GM12878 (cell line): ENCODE data around the gene TMEM212. TPM values are rescaled to one million over a fixed set of nuclear protein-coding genes. Genes with fewer than 3 reads are reported as not detected.

Experiments
- ATAC-seq: fragments of 200-7000 bp; cut with Tn5 transposase; 3 replicates; pipeline ENCODE4 v1.9.1; 2020; ENCODE audit warnings: mild to moderate bottlenecking, moderate library complexity
- Bru-seq: library from RNA; stranded (reverse); fragments of 400-500 nt; gene quantifications from one replicate; lab custom pipeline; 2021; lab: Mats Ljungman, UMichigan
- BruChase-seq, 2 experiments: library from RNA; stranded (reverse); fragments of 400-500 nt; gene quantifications; one replicate each; lab custom pipeline; 2021; lab: Mats Ljungman, UMichigan
- BruUV-seq: library from RNA; stranded (reverse); fragments of 400-500 nt; replicated peaks from 2 replicates; lab custom pipeline; 2021; lab: Mats Ljungman, UMichigan
- CTCF ChIA-PET: fragments of 300-600 bp; sonication (Branson Sonifier 250); formaldehyde crosslinking; extraction: SDS; loops from one replicate; lab custom pipeline; 2021; ENCODE audit warnings: inconsistent platforms; lab: Yijun Ruan, JAX
- POLR2A ChIA-PET: fragments of 350-600 bp; formaldehyde crosslinking; extraction: SDS; loops from one replicate; lab custom pipeline; 2021; ENCODE audit warnings: inconsistent platforms; lab: Charles Lee
- RAD21 ChIA-PET: fragments of 300-600 bp; sonication (Branson Sonifier 250); formaldehyde crosslinking; loops from one replicate; lab custom pipeline; 2023; ENCODE audit warnings: antibody characterized with exemption; ENCODE audit not compliant: unreplicated experiment; lab: Charles Lee
- SMC1A ChIA-PET: fragments of 300-600 bp; sonication (Branson Sonifier 250); formaldehyde crosslinking; loops from one replicate; lab custom pipeline; 2023; ENCODE audit not compliant: unreplicated experiment, uncharacterized antibody; lab: Charles Lee
- DNase-seq: peaks from one replicate; pipeline ENCODE4 v3.0.0-alpha.2; 2011; ENCODE audit warnings: low read depth, low spot score
- FAIRE-seq: peaks from 3 replicates; lab custom pipeline; 2011; peaks lifted over from hg19 to GRCh38; lab: Jason Lieb, UNC
- H2AFZ ChIP-seq: 2 replicates; pipeline ENCODE4 v1.6.0; 2011; ENCODE audit warnings: low read depth, low read length, control low read depth; ENCODE audit not compliant: control insufficient read depth
- H3K27ac ChIP-seq: 2 replicates; pipeline ENCODE4 v1.5.1; 2011; ENCODE audit warnings: control low read depth; ENCODE audit not compliant: control insufficient read depth, insufficient read depth
- H3K27me3 ChIP-seq, 2 experiments: replicated peaks in 1 of 2; 2 replicates each; pipeline versions ENCODE4 v1.6.0 to v1.6.1; 2011; ENCODE audit warnings: low read length in 1 of 2; ENCODE audit not compliant: control insufficient read depth in 2 of 2, insufficient read depth in 2 of 2
- H3K36me3 ChIP-seq, 2 experiments: 2 replicates each; pipeline ENCODE4 v1.5.1; 2011; ENCODE audit warnings: low read length in 1 of 2; ENCODE audit not compliant: control insufficient read depth in 2 of 2, insufficient read depth in 2 of 2
- H3K4me1 ChIP-seq: 2 replicates; pipeline ENCODE4 v1.6.1; 2011; ENCODE audit warnings: mild to moderate bottlenecking, low read length, moderate library complexity, mixed read lengths; ENCODE audit not compliant: control insufficient read depth, insufficient read depth
- H3K4me2 ChIP-seq: 2 replicates; pipeline ENCODE4 v1.6.0; 2011; ENCODE audit warnings: control low read depth; ENCODE audit not compliant: control insufficient read depth, insufficient read depth
- H3K4me3 ChIP-seq: fragments of 200-600 bp; sonication (generic); 2 replicates; pipeline ENCODE4 v1.5.1; 2016
- H3K79me2 ChIP-seq: 2 replicates; pipeline ENCODE4 v1.6.0; 2011; ENCODE audit warnings: low read length; ENCODE audit not compliant: control insufficient read depth, insufficient read depth
- H3K9ac ChIP-seq: 2 replicates; pipeline ENCODE4 v1.8.0; 2011; ENCODE audit warnings: low read length, control low read depth, mixed read lengths; ENCODE audit not compliant: control insufficient read depth, insufficient read depth
- H3K9me3 ChIP-seq: replicated peaks from 3 replicates; pipeline ENCODE4 v1.5.1; 2011; ENCODE audit warnings: mild to moderate bottlenecking, low read length; ENCODE audit not compliant: control insufficient read depth, insufficient read depth
- H4K20me1 ChIP-seq: 2 replicates; pipeline ENCODE4 v1.6.0; 2011; ENCODE audit not compliant: control insufficient read depth, insufficient read depth
- CHD1 ChIP-seq: IDR thresholded peaks from 2 replicates; pipeline ENCODE4 v1.6.1; 2012; ENCODE audit warnings: low read depth, low read length, improper control_type of control experiment
- EED ChIP-seq: sonication (generic); IDR thresholded peaks from 2 replicates; pipeline ENCODE4 v1.6.1; 2016; ENCODE audit warnings: antibody characterized with exemption, low read depth
- IRF4 ChIP-seq: IDR thresholded peaks from 2 replicates; pipeline ENCODE4 v1.6.1; 2011; ENCODE audit warnings: low read depth, low read length
- JUNB ChIP-seq: IDR thresholded peaks from 2 replicates; pipeline ENCODE4 v1.6.1; 2016; ENCODE audit warnings: antibody characterized with exemption, mild to moderate bottlenecking
- WGBS: methylation state at CpG from one replicate; pipeline ENCODE4 v1.1.6; 2016; ENCODE audit warnings: low lambda C conversion rate; ENCODE audit not compliant: insufficient replicate concordance, insufficient coverage; ENCODE audit errors: missing lambda C conversion rate; 5-methylcytosine and 5-hydroxymethylcytosine counted together
- in situ Hi-C: fragments of 300-500 bp; cut with MboI; formaldehyde crosslinking; loops from 9 replicates; pipeline ENCODE4 v1.14.3; 2018; ENCODE audit warnings: mixed read lengths
- intact Hi-C: fragments of 100-400 bp; cut with micrococcal nuclease; formaldehyde crosslinking; loops from one replicate; pipeline ENCODE4 v1.14.2; 2022; ENCODE audit not compliant: unreplicated experiment
- long read RNA-seq, 2 experiments: library from polyadenylated mRNA; unstranded; transcript quantifications; one replicate each; pipeline ENCODE4 v2.0.0, GENCODE V29; 2019 to 2020
- polyA minus RNA-seq, 3 experiments: library from RNA; depleted of rRNA, polyadenylated mRNA; stranded (reverse); fragments of >200 nt; gene quantifications; 2 replicates each; pipeline ENCODE4 v1.2.3, GENCODE V29; 2011
- polyA plus RNA-seq, 11 experiments: library from polyadenylated mRNA; depleted of rRNA in 4 of 11; unstranded in 6 of 11; stranded (reverse) in 5 of 11; fragments of >200 nt; fragmentation: Nextera tagmentation in 4 of 11; fragmentation: Illumina TruSeq in 1 of 11; extraction: Ambion mirVana in 4 of 11; extraction: Trizol in 1 of 11; gene quantifications; 1 replicate in 1 of 11; 2 replicates in 10 of 11; pipeline versions ENCODE4 v1.2.1 to v1.2.3, GENCODE V29; 2011 to 2016; ENCODE audit warnings: inconsistent platforms in 2 of 11, missing spikeins in 2 of 11, low read depth in 1 of 11
- total RNA-seq, 4 experiments: library from RNA; depleted of rRNA in 3 of 4; stranded (reverse); fragments of >200 nt in 3 of 4; fragmentation: Illumina TruSeq in 1 of 4; extraction: Trizol in 1 of 4; gene quantifications; 2 replicates each; pipeline versions ENCODE4 v1.2.1 to v1.2.3, GENCODE V29; 2013 to 2021
- TF ChIP-seq, protein P1 (sequence below): fragments of 450-650 bp; IDR thresholded peaks from 2 replicates; pipeline ENCODE4 v1.6.1; 2017; ENCODE audit warnings: mild to moderate bottlenecking, moderate library complexity

The TMEM212 gene
- not detected in 2 replicates for total RNA-seq (2013; cell fraction: nucleolus; rRNA removed)
- total RNA-seq (2014; rRNA removed) (not detected in 2 replicates), total RNA-seq (2014; rRNA removed; fragmentation: Illumina TruSeq; extraction: Trizol) (not detected in 2 replicates), total RNA-seq (2021) (not detected in 2 replicates), polyA plus RNA-seq (2011; rRNA removed) (0.35 TPM in 1 of 2 replicates, not detected in the other), polyA plus RNA-seq (2014; fragmentation: Illumina TruSeq; extraction: Trizol) (not detected in 2 replicates), polyA plus RNA-seq (2014; fragmentation: Nextera tagmentation; extraction: Ambion mirVana) (not detected), polyA plus RNA-seq (2014; rRNA removed) (not detected in 2 replicates), polyA plus RNA-seq (2016; fragmentation: Nextera tagmentation; extraction: Ambion mirVana) (not detected), polyA minus RNA-seq (2011; rRNA and poly(A)+ RNA removed) (not detected in 2 replicates), Bru-seq, nascent RNA (percentile 5 among the genes with signal in this experiment), BruChase-seq, experiment 1, labeled RNA remaining after a 6-hour chase (percentile 13 among the genes with signal in this experiment), BruChase-seq, experiment 2, labeled RNA remaining after a 2-hour chase (not detected)
- not detected for polyA plus RNA-seq (2011; ENCODE audit: low read depth)
- polyA plus RNA-seq (2011; cell fraction: cytosol; rRNA removed) = not detected in 2 replicates
- polyA plus RNA-seq (2011; cell fraction: nucleus; rRNA removed) = not detected in 2 replicates
- not detected in 2 replicates for polyA plus RNA-seq (2012)
- polyA minus RNA-seq (2011; cell fraction: cytosol; rRNA and poly(A)+ RNA removed) = not detected in 2 replicates
- polyA minus RNA-seq (2011; cell fraction: nucleus; rRNA and poly(A)+ RNA removed) = not detected in 2 replicates
- long read RNA-seq, experiment 1 = 0 reads
- long read RNA-seq, experiment 2, partial matches to known transcripts = 0 of 1 reads
- long read RNA-seq, experiment 2, other reads (novel, unspliced or antisense) = 1 of 1 reads

DNA sequence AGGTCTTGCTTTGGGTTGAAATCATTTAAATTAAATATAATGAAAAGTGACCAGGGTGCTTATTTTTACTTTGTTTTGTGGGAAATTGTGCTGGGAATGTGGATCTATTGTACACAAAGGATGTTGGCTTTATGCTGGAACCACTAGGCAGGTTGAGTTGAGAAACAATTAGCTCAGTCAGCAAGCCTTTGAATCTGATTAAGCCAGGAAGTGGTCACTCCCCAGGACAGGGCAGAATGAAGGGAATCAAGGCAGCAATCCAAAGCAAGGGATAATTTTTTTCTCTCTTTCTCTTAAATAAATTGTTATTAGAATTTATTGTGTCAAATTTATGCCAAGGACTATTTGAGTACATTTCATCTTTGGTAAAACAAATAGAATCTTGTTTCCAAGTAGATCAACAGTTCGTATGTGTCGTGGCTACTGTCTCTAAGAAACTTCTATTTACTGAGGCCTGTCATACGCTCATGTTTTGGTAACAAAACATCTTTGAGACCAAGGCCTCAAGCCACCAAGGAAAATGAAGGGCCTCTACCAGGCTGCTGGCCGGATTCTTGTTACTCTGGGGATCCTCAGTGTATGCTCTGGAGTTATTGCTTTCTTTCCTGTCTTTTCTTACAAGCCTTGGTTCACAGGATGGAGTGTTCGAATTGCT lies at the start of gene TMEM212:
Gene TMEM212, plus strand, starts transcription at position 486 of the 655 bp plus-strand sequence. Its CDS starts 35 bp downstream, at position 521.
- no peak within 1 kb of the TSS for H3K9ac ChIP-seq
- ATAC-seq (no peak), DNase-seq (no peak), FAIRE-seq (no peak)
- no TSS peak for BruUV-seq
- no peak within 1 kb of the TSS for H3K4me2 ChIP-seq
- ChIA-PET SMC1A (no interaction called here), RAD21 (interaction anchor here (1.0 kb wide), 1 partner anchor 10 kb away, joined by 4 read pairs; no protein-coding TSS in a partner anchor), CTCF (interaction anchor here (1.2 to 2.0 kb wide), 3 partner anchors 14 to 229 kb away, joined by 4 to 5 read pairs (median 5); no protein-coding TSS in a partner anchor), POLR2A (no interaction called here)
- intact Hi-C loops (loop anchor here (10.0 kb wide), 2 partner anchors 192 to 432 kb away; partner anchors contain the start of gene FNDC3B), in situ Hi-C loops (no loop called here)
- no peaks in the 10 kb centered on the region for H3K9me3 ChIP-seq
- peaks cover 16% of the 10 kb centered on the region for H3K4me1 ChIP-seq
- H3K79me2 ChIP-seq = no peaks in the 10 kb centered on the region
- TF ChIP-seq, protein P1, sequence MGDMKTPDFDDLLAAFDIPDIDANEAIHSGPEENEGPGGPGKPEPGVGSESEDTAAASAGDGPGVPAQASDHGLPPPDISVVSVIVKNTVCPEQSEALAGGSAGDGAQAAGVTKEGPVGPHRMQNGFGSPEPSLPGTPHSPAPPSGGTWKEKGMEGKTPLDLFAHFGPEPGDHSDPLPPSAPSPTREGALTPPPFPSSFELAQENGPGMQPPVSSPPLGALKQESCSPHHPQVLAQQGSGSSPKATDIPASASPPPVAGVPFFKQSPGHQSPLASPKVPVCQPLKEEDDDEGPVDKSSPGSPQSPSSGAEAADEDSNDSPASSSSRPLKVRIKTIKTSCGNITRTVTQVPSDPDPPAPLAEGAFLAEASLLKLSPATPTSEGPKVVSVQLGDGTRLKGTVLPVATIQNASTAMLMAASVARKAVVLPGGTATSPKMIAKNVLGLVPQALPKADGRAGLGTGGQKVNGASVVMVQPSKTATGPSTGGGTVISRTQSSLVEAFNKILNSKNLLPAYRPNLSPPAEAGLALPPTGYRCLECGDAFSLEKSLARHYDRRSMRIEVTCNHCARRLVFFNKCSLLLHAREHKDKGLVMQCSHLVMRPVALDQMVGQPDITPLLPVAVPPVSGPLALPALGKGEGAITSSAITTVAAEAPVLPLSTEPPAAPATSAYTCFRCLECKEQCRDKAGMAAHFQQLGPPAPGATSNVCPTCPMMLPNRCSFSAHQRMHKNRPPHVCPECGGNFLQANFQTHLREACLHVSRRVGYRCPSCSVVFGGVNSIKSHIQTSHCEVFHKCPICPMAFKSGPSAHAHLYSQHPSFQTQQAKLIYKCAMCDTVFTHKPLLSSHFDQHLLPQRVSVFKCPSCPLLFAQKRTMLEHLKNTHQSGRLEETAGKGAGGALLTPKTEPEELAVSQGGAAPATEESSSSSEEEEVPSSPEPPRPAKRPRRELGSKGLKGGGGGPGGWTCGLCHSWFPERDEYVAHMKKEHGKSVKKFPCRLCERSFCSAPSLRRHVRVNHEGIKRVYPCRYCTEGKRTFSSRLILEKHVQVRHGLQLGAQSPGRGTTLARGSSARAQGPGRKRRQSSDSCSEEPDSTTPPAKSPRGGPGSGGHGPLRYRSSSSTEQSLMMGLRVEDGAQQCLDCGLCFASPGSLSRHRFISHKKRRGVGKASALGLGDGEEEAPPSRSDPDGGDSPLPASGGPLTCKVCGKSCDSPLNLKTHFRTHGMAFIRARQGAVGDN = no peak
- no peak for TF ChIP-seq CHD1
- no peak for TF ChIP-seq JUNB
- no peak for TF ChIP-seq EED
- TF ChIP-seq IRF4 = no peak
- H3K4me3 ChIP-seq = no peak within 1 kb of the TSS
- no peaks in the 10 kb centered on the region for H4K20me1 ChIP-seq
- H2AFZ ChIP-seq = no peak within 1 kb of the TSS
- H3K27ac ChIP-seq = no peak within 1 kb of the TSS
- H3K27me3 ChIP-seq = no peaks in the 10 kb centered on the region
- H3K36me3 ChIP-seq = no peaks in the 10 kb centered on the region
- 54% methylated on average over 5 of the region's 5 CpGs for WGBS
